KMS-11 (cell line): Measurements from ENCODE around the gene ATAD3A.

Experiments used
- H2AFZ ChIP-seq: fragments of 200-600 bp; sonication (generic); 2 replicates; pipeline ENCODE4 v1.6.1; 2016; ENCODE audit warnings: antibody characterized with exemption, mixed run types, low read depth
- H3K27ac ChIP-seq: fragments of 200-600 bp; sonication (generic); 2 replicates; pipeline ENCODE4 v1.6.1; 2016; ENCODE audit warnings: mild to moderate bottlenecking, mixed run types
- H3K27me3 ChIP-seq: fragments of 200-600 bp; sonication (generic); 2 replicates; pipeline ENCODE4 v1.6.1; 2017; ENCODE audit warnings: mild to moderate bottlenecking, low read depth, mixed run types, moderate library complexity; ENCODE audit not compliant: insufficient read depth
- H3K36me3 ChIP-seq: fragments of 200-600 bp; sonication (generic); 2 replicates; pipeline ENCODE4 v1.6.1; 2017; ENCODE audit warnings: mild to moderate bottlenecking, mixed run types; ENCODE audit not compliant: insufficient read depth
- H3K4me1 ChIP-seq: fragments of 200-600 bp; sonication (generic); 2 replicates; pipeline ENCODE4 v1.6.1; 2016; ENCODE audit warnings: mild to moderate bottlenecking, low read depth, mixed run types; ENCODE audit not compliant: poor library complexity, severe bottlenecking
- H3K4me2 ChIP-seq: fragments of 200-600 bp; sonication (generic); 2 replicates; pipeline ENCODE4 v1.7.0; 2016; ENCODE audit warnings: mild to moderate bottlenecking, mixed run types
- H3K4me3 ChIP-seq: fragments of 200-600 bp; sonication (generic); IDR thresholded peaks from 2 replicates; pipeline ENCODE4 v1.6.1; 2017; ENCODE audit warnings: low read depth, low read length, mixed read lengths; ENCODE audit not compliant: insufficient read depth
- H3K79me2 ChIP-seq: fragments of 200-600 bp; sonication (generic); 2 replicates; pipeline ENCODE4 v1.6.1; 2016; ENCODE audit warnings: low read depth, mixed run types; ENCODE audit not compliant: insufficient read depth
- H3K9ac ChIP-seq: fragments of 200-600 bp; sonication (generic); 2 replicates; pipeline ENCODE4 v1.6.1; 2016; ENCODE audit warnings: mild to moderate bottlenecking, mixed run types
- H4K20me1 ChIP-seq: fragments of 200-600 bp; sonication (generic); 2 replicates; pipeline ENCODE4 v1.6.1; 2016; ENCODE audit warnings: mild to moderate bottlenecking, mixed run types; ENCODE audit not compliant: insufficient read depth
- CTCF ChIP-seq: fragments of 200-600 bp; sonication (generic); conservative IDR thresholded peaks from 2 replicates; pipeline ENCODE4 v1.6.1; 2017; ENCODE audit warnings: low read depth, mild to moderate bottlenecking, antibody characterized with exemption, low read length, moderate library complexity, mixed read lengths

Gene ATAD3A

GRCh38 chr1:1540818-1541628 lies 29.1 kb downstream of the ATAD3A start:
- TF ChIP-seq CTCF, result no peak
- Histone ChIP-seq H3K4me3 (no peak overlapping the region), H3K27me3 (no peaks in the 10 kb centered on the region), H3K4me2 (no peak overlapping the region), H4K20me1 (no peaks in the 10 kb centered on the region), H3K79me2 (no peaks in the 10 kb centered on the region), H3K4me1 (no peaks in the 10 kb centered on the region), H3K27ac (no peak overlapping the region), H2AFZ (no peak overlapping the region), H3K9ac (no peak overlapping the region), H3K36me3 (no peaks in the 10 kb centered on the region)

GRCh38 chr1:1541956-1542765 lies 30.2 kb downstream of the ATAD3A start:
- TF ChIP-seq CTCF, result no peak
- H3K27me3 ChIP-seq, result no peaks in the 10 kb centered on the region
- no peak overlapping the region for H3K4me3 ChIP-seq
- no peak overlapping the region for H3K9ac ChIP-seq
- H3K79me2 ChIP-seq, result no peaks in the 10 kb centered on the region
- no peak overlapping the region for H2AFZ ChIP-seq
- H3K4me1 ChIP-seq, result no peaks in the 10 kb centered on the region
- H4K20me1 ChIP-seq, result no peaks in the 10 kb centered on the region
- H3K36me3 ChIP-seq, result no peaks in the 10 kb centered on the region
- H3K4me2 ChIP-seq, result no peak overlapping the region
- H3K27ac ChIP-seq, result no peak overlapping the region

GRCh38 chr1:1542766-1543705 lies 31.1 kb downstream of the ATAD3A start:
- Histone ChIP-seq H3K79me2 (no peaks in the 10 kb centered on the region), H3K4me3 (no peak overlapping the region), H2AFZ (no peak overlapping the region), H3K4me1 (no peaks in the 10 kb centered on the region), H3K36me3 (no peaks in the 10 kb centered on the region), H4K20me1 (no peaks in the 10 kb centered on the region), H3K9ac (no peak overlapping the region), H3K27me3 (no peaks in the 10 kb centered on the region), H3K27ac (no peak overlapping the region), H3K4me2 (no peak overlapping the region)
- no peak for TF ChIP-seq CTCF

- H3K79me2 ChIP-seq, result no peaks in the 10 kb centered on the region
- no peaks in the 10 kb centered on the region for H3K4me1 ChIP-seq
- no peak overlapping the region for H2AFZ ChIP-seq
- no peak for TF ChIP-seq CTCF
- no peak overlapping the region for H3K4me2 ChIP-seq
- no peak overlapping the region for H3K27ac ChIP-seq
- H3K27me3 ChIP-seq, result no peaks in the 10 kb centered on the region
- H4K20me1 ChIP-seq, result no peaks in the 10 kb centered on the region
- no peak overlapping the region for H3K4me3 ChIP-seq
- H3K36me3 ChIP-seq, result no peaks in the 10 kb centered on the region
- no peak overlapping the region for H3K9ac ChIP-seq
Observed at GRCh38 chr1:1543706-1544099, 31.7 kb downstream of the ATAD3A start.
